HG02970 (cell line): ENCODE results near the gene TRIM4.
"Not testable (repeated sequence)": the region's sequence is repeated elsewhere in the genome, so short reads cannot be mapped to it uniquely, and the experiment has no call there.

ENCODE experiments used
- ATAC-seq: cut with Tn5 transposase; IDR thresholded peaks from one replicate; pipeline ENCODE4 v1.9.1; 2021; ENCODE audit warnings: mild to moderate bottlenecking, moderate library complexity, moderate number of reproducible peaks; ENCODE audit not compliant: unreplicated experiment, low FRiP score

The TRIM4 gene, protein sequence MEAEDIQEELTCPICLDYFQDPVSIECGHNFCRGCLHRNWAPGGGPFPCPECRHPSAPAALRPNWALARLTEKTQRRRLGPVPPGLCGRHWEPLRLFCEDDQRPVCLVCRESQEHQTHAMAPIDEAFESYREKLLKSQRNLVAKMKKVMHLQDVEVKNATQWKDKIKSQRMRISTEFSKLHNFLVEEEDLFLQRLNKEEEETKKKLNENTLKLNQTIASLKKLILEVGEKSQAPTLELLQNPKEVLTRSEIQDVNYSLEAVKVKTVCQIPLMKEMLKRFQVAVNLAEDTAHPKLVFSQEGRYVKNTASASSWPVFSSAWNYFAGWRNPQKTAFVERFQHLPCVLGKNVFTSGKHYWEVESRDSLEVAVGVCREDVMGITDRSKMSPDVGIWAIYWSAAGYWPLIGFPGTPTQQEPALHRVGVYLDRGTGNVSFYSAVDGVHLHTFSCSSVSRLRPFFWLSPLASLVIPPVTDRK

GRCh38 chr7:99918959-99919813 is at the start of gene TRIM4:
TRIM4 (minus strand) TSS chr7:99919530; CDS start chr7:99919401, 129 bp downstream.
- peak; percentile 80 for ATAC-seq

- ATAC-seq = no peak
Measured at GRCh38 chr7:99958564-99959227, 39.4 kb upstream of the TRIM4 start.

GRCh38 chr7:99955247-99955646 is 35.9 kb upstream of the TRIM4 start:
- no peak for ATAC-seq

- ATAC-seq = not testable (repeated sequence)
Measured at GRCh38 chr7:99954643-99955042, 35.3 kb upstream of the TRIM4 start.

GRCh38 chr7:99953649-99954048 is 34.3 kb upstream of the TRIM4 start:
- ATAC-seq = no peak

GRCh38 chr7:99952649-99953048 is 33.3 kb upstream of the TRIM4 start:
- not testable (repeated sequence) for ATAC-seq

DNA sequence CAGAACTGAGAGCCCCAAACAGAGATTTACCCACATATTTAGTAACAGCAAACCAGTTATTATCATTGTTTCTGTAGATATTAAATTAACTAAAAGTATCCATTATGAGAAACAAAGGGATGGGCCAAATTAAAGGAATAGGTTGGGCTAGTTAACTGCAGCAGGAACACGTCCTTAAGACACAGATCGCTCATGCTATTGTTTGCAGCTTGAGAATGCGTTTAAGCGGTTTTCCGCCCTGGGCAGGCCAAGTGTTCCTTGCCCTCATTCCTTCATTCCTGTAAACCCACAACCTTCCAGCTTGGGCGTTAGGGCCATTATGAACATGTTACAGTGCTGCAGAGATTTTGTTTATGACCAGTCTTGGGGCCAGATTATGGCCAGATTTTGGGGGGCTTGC is 31.5 kb upstream of the TRIM4 start:
- not testable (repeated sequence) for ATAC-seq

GRCh38 chr7:99949645-99950228 is 30.4 kb upstream of the TRIM4 start:
- ATAC-seq = no peak

DNA sequence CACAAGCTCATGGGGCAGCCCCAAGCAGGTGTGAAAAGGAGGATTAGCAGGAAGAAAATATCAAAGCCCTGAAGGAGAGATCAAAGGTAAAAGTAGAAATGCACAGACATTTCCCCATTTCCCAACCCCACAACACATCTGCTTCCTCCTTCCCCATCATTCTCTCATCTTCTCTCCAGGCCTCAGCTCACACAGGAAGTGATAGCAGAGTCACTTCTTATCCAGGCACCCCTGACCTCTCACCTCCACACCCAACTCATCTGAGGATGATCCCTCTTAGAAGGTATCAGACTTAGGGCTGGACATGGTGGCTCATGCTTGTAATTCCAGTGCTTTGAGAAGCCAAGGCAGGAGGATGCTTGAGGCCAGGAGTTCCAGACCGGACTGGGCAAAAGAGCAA is 28.3 kb upstream of the TRIM4 start:
- no peak for ATAC-seq

- ATAC-seq = no peak
Measured at GRCh38 chr7:99944497-99945070, 25.3 kb upstream of the TRIM4 start.

- no peak for ATAC-seq
Measured at GRCh38 chr7:99943641-99944496, 24.5 kb upstream of the TRIM4 start.

DNA sequence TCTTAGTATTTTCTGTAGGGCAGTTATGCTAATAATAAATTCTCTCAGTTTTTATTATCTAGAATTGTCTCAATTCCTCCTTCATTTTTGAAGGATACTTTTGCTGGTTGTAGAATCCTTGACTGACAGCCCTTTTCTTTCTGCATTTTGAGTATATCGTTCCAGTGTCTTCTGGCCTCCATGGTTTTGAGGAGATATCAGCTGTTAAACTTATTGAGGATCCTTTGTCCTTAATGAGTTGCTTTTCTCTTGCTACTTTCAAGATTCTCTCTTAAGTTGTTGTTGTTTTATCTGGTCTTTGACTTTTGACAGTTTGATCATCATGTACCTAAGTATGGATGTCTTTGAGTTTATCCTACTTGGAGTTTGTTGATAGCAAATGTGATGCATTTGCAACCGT is 19.0 kb upstream of the TRIM4 start:
- ATAC-seq = no peak

GRCh38 chr7:99935009-99935408 is 15.7 kb upstream of the TRIM4 start:
- ATAC-seq = not testable (repeated sequence)

DNA sequence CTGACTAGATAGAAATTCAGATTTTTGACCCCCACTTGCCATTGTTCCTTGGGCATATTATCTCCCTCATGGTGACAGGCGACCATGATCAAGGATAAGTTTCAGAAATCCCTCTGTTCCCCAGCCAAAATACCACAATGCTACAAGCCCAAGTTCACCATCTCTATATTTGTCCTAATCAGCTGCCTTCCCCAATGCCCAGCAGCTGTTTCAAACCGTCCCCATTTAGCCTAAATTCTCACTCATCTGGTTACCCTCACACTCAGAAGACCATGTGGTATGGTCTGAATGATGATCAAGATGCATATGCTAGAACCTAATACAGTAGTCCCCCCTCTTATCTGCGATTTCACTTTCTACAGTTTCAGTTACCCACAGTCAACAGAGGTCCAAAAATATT is 11.0 kb upstream of the TRIM4 start:
- ATAC-seq = no peak

- no peak for ATAC-seq
Measured at GRCh38 chr7:99929730-99930053, 10.4 kb upstream of the TRIM4 start.

- ATAC-seq = no peak
Measured at GRCh38 chr7:99928994-99929729, 9.8 kb upstream of the TRIM4 start, which contains the start of gene GJC3. GJC3 (minus strand) TSS chr7:99929620; CDS start chr7:99929620, 0 bp downstream.

- ATAC-seq = no peak
Measured at GRCh38 chr7:99928188-99928587, 8.9 kb upstream of the TRIM4 start.

- ATAC-seq = no peak
Measured at GRCh38 chr7:99927536-99927935, 8.2 kb upstream of the TRIM4 start.

DNA sequence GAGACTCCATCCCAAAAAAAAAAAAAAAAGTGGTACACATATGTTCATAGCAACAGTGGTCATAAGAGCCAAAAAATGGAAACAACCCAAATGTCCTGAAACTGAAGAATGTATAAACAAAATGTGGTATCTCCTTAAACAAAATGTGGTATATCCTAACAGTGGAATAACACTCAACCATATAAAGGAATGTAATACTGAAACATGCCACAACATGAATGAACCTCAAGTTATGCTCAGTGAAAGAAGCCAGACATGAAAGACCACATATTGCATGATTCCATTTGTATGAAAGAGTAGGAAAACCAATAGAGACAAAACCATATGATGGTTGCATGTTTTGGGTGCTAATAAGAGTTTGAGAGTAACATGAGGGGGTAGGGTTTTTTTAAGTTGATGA is 7.0 kb upstream of the TRIM4 start:
- ATAC-seq = no peak
